Tibial nerve (tissue), 4 donors: ENCODE measurements around the gene AFF3. TPM values are rescaled to one million over a fixed set of nuclear protein-coding genes. Genes with fewer than 3 reads are reported as not detected.
"Not testable (repeated sequence)": the region's sequence is repeated elsewhere in the genome, so short reads cannot be mapped to it uniquely, and the experiment has no call there.

Experiments
- DNase-seq, 2 donors: peaks; one replicate each; pipeline ENCODE4 v3.0.0-alpha.2; 2019; ENCODE audit warnings: low spot score in 2 of 2
- H3K27ac ChIP-seq, 4 donors: fragments of 200-600 bp; sonication (generic) in 3 of 4; one replicate each; pipeline ENCODE4 v1.5.1; 2017 to 2019; ENCODE audit warnings: mild to moderate bottlenecking in 1 of 4
- H3K27me3 ChIP-seq, 2 donors: fragments of 200-600 bp; sonication (generic) in 1 of 2; one replicate each; pipeline versions ENCODE4 v1.5.1 to v1.6.0; 2017 to 2019
- H3K36me3 ChIP-seq, 3 donors: fragments of 200-600 bp; sonication (generic); one replicate each; pipeline ENCODE4 v1.5.1; 2018 to 2019
- H3K4me1 ChIP-seq, 4 donors: fragments of 200-600 bp; sonication (generic) in 3 of 4; one replicate each; pipeline ENCODE4 v1.5.1; 2017 to 2019
- H3K4me3 ChIP-seq, 4 donors: fragments of 200-600 bp; sonication (generic) in 3 of 4; one replicate each; pipeline ENCODE4 v1.5.1; 2017 to 2019; ENCODE audit warnings: mild to moderate bottlenecking in 1 of 4, moderate library complexity in 1 of 4
- H3K9me3 ChIP-seq, 4 donors: fragments of 200-600 bp; sonication (generic) in 3 of 4; one replicate each; pipeline ENCODE4 v1.5.1; 2017 to 2019
- EP300 ChIP-seq, 2 donors: sonication (generic); formaldehyde crosslinking; IDR thresholded peaks; one replicate each; pipeline ENCODE4 v1.6.1; 2017; ENCODE audit warnings: antibody characterized with exemption in 2 of 2, mild to moderate bottlenecking in 1 of 2
- POLR2A ChIP-seq, 2 donors: fragments of 450-650 bp; IDR thresholded peaks; one replicate each; pipeline ENCODE4 v1.6.1; 2017; ENCODE audit warnings: antibody characterized with exemption in 2 of 2, mild to moderate bottlenecking in 2 of 2, moderate library complexity in 2 of 2
- WGBS, 2 donors: methylation state at CpG; one replicate each; pipeline ENCODE4 v1.1.5; 2018; 5-methylcytosine and 5-hydroxymethylcytosine counted together
- total RNA-seq, 4 donors: library from RNA; depleted of rRNA; stranded (reverse); fragments of >200 nt; gene quantifications; one replicate each; pipeline ENCODE4 v1.1.0, GENCODE V29; 2016
- TF ChIP-seq, protein P1 (sequence below), 5 experiments: fragments of 200-600 bp in 3 of 5; fragments of 450-650 bp in 2 of 5; sonication (generic) in 3 of 5; IDR thresholded peaks; one replicate each; pipeline ENCODE4 v1.5.1; 2016 to 2019; ENCODE audit warnings: antibody characterized with exemption in 5 of 5, mild to moderate bottlenecking in 3 of 5, moderate library complexity in 2 of 5

Gene AFF3
- total RNA-seq, 4 donors from 2014 or later: 7.2 to 36.0 (median 21.4) TPM

DNA sequence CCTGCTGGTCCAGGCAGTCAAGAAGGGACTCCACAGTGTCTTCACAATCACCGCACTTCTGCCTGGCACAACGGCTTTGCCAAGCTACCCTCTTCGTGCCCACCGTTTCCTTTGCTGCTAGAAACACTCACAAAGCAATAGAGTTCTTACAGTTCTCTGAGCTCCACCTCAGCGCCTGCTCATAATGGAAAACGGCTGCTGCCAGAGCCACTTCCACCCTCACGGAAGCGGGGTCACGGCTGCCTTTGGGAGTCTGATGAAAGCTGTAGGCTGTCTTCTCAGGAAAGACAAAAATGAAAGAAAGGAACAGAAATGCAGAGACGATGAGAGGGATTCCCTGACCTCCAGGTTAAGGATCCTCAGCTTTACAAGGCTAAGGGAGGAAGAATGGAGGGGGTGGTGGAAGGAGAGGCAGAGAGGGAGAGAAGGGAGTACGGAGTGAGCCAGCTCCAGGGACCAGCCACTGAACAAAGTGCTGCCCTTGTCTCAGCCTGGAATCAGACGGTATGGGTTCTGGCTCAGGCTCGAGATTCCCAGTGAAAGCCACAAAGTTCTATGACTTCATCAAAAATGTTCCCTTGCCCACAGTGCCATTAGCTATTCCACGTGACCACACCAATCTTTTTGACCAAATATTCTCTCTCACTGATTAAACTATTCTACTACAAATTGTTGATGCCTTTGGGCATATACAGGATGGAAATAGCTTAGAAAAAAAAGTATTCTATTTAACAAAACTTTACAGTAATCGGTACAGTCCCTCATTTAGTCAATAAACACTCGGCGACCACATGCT is 58.8 kb downstream of the AFF3 start:
- not testable (repeated sequence) for H3K27ac ChIP-seq, DNase-seq, H3K4me3 ChIP-seq, H3K9me3 ChIP-seq, H3K36me3 ChIP-seq, H3K27me3 ChIP-seq, H3K4me1 ChIP-seq
- 57% methylated on average over 16 of the region's 17 CpGs for WGBS, 2 donors

DNA sequence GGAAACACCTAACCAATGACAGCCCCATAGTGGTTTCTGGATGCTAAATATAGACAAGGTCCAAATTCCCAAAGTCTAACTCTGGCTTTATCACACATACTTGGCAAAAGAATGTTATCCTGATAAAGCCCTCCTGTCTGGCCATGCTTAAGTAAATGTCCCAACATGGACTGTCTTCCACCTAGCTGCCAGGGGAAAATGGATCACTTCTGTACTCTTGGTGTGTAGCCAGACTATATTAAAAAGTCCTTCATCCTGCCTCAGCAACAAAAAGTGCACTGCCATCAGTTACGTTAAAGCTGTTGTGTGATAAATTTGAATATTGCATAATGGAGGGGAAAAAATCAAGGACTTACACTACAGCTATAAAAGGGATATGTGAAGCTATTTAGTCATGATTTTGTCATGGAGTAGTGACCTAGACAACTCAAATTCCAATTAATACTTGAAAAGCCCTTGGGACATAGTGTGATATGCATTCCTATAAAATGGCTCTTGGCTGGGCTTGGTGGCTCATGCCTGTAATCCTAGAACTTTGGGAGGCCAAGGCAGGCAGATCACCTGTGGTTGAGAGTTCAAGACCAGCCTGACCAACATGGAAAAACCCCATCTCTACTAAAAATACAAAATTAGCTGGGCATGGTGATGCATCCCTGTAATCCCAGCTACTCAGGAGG is 60.0 kb downstream of the AFF3 start:
- not testable (repeated sequence) for H3K4me3 ChIP-seq, DNase-seq, H3K27me3 ChIP-seq, H3K27ac ChIP-seq, H3K9me3 ChIP-seq, H3K36me3 ChIP-seq, H3K4me1 ChIP-seq
- WGBS, 2 donors: 79 to 100% methylated on average over 1 of the region's 1 CpG

DNA sequence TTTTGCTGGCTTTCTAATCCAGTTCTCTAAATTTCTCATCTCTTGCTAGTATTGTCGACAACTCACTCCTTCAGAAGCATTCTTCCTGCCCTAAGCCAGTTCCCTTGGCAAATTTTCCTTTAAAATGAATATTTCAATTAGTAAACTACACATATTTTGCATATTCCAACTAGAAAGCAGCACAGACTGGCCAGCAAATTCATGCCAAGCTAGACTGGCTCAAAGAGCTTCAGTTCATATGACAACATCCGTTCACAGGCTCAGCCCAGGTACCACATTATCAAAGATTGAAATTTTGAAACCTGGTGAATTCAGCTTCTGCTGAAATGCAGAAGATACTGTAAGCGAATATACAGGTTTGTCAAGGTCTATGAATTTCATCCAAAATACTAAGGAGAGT is 64.5 kb downstream of the AFF3 start:
- Histone ChIP-seq H3K4me3 (no peak overlapping the region), H3K27ac (no peak overlapping the region), H3K27me3 (no peaks in the 10 kb centered on the region), H3K36me3 (no peaks in the 10 kb centered on the region), H3K4me1 (no peaks in the 10 kb centered on the region), H3K9me3 (no peaks in the 10 kb centered on the region)
- 91 to 92% methylated on average over 3 of the region's 3 CpGs for WGBS, 2 donors
- no peak for TF ChIP-seq EP300 (IDR thresholded peaks at IDR 0.05)
- TF ChIP-seq POLR2A (IDR thresholded peaks at IDR 0.05): no peak
- TF ChIP-seq, protein P1, sequence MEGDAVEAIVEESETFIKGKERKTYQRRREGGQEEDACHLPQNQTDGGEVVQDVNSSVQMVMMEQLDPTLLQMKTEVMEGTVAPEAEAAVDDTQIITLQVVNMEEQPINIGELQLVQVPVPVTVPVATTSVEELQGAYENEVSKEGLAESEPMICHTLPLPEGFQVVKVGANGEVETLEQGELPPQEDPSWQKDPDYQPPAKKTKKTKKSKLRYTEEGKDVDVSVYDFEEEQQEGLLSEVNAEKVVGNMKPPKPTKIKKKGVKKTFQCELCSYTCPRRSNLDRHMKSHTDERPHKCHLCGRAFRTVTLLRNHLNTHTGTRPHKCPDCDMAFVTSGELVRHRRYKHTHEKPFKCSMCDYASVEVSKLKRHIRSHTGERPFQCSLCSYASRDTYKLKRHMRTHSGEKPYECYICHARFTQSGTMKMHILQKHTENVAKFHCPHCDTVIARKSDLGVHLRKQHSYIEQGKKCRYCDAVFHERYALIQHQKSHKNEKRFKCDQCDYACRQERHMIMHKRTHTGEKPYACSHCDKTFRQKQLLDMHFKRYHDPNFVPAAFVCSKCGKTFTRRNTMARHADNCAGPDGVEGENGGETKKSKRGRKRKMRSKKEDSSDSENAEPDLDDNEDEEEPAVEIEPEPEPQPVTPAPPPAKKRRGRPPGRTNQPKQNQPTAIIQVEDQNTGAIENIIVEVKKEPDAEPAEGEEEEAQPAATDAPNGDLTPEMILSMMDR (IDR thresholded peaks at IDR 0.05): no peak
- no peak for DNase-seq

DNA sequence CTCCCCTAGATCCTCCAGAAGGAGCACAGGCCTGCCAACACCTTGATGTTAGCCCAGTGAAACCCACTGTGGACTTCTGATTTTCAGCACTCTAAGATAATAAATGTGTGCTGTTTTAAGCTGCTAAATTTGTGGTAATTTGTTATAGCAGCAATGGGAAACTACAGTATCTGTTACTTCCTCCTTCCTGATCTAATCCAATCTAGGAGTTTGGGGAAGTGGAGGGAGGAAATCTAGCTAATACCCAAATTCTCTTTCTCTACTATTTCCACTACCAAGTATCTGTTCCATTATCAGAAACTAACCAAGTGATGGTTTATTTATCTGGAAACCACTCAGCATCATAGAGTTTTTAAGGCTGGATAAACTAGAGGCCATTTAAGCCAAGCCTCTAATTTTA is 64.9 kb downstream of the AFF3 start:
- H3K9me3 ChIP-seq: no peaks in the 10 kb centered on the region
- no peaks in the 10 kb centered on the region for H3K36me3 ChIP-seq
- no peak for DNase-seq
- H3K27me3 ChIP-seq: no peaks in the 10 kb centered on the region
- H3K4me1 ChIP-seq: no peaks in the 10 kb centered on the region
- H3K27ac ChIP-seq: no peak overlapping the region
- H3K4me3 ChIP-seq: no peak overlapping the region
- TF ChIP-seq EP300 (IDR thresholded peaks at IDR 0.05) (no peak), POLR2A (IDR thresholded peaks at IDR 0.05) (no peak)
- TF ChIP-seq, protein P1 (IDR thresholded peaks at IDR 0.05): no peak

DNA sequence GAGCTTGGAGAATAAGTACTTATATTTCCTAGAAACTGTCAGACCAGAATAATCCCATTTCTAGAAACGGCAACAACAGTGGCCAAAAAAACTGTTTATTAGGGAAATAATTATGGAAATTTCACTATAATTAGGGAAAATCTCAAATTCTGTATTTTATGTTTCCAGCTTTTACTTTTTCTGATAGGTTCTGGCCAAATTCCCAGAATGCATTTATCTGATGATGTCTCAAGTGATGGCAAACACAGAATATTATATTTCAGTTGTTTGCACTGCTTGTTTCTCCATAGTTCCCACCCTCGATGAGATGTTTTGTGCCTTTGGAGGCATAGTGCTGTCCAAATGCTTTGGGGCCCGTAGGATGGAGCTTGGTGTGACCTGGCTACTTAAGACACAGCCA is 66.9 kb downstream of the AFF3 start:
- no peak for DNase-seq
- Histone ChIP-seq H3K9me3 (no peaks in the 10 kb centered on the region), H3K27me3 (no peaks in the 10 kb centered on the region), H3K27ac (no peak overlapping the region), H3K36me3 (no peaks in the 10 kb centered on the region), H3K4me3 (no peak overlapping the region), H3K4me1 (no peaks in the 10 kb centered on the region)
- 69 to 80% methylated on average over 3 of the region's 3 CpGs for WGBS, 2 donors
- no peak for TF ChIP-seq EP300 (IDR thresholded peaks at IDR 0.05)
- no peak for TF ChIP-seq POLR2A (IDR thresholded peaks at IDR 0.05)
- TF ChIP-seq, protein P1 (IDR thresholded peaks at IDR 0.05): no peak

DNA sequence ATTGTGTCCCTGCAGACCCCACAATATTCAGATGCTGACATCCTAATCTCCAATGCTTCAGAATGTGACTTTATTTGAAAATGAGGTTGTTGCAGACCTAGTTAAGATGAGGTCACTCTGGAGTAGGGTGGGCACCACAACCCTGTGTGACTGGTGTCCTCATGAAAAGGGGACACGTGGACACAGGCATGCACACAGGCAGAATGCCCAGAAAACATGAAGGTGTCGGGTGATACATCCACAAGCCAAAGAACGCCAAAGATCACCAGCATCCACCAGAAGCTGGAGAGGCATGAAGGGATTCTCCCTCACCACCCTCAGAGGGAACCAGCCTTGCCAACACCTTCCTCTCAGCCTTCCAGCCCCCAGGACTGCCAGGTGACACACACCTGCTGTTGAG is 69.3 kb downstream of the AFF3 start:
- DNase-seq: no peak
- TF ChIP-seq POLR2A (IDR thresholded peaks at IDR 0.05) (no peak), EP300 (IDR thresholded peaks at IDR 0.05) (no peak)
- TF ChIP-seq, protein P1 (IDR thresholded peaks at IDR 0.05): no peak
- Histone ChIP-seq H3K4me1 (no peaks in the 10 kb centered on the region), H3K9me3 (no peaks in the 10 kb centered on the region), H3K36me3 (no peaks in the 10 kb centered on the region), H3K27ac (no peak overlapping the region), H3K27me3 (no peaks in the 10 kb centered on the region), H3K4me3 (no peak overlapping the region)
- 80 to 97% methylated on average over 3 of the region's 3 CpGs for WGBS, 2 donors
